ENCODE results near the gene ELMOD2. TPM values are rescaled to one million over a fixed set of nuclear protein-coding genes. Genes with fewer than 3 reads are reported as not detected.
A peak's percentile ranks its signal among the peaks of the same experiment; 100 is the strongest.

The ELMOD2 gene
- total and polyA plus RNA-seq, 12 donors = 13.3 to 48.5 (median 32.9) TPM

DNA sequence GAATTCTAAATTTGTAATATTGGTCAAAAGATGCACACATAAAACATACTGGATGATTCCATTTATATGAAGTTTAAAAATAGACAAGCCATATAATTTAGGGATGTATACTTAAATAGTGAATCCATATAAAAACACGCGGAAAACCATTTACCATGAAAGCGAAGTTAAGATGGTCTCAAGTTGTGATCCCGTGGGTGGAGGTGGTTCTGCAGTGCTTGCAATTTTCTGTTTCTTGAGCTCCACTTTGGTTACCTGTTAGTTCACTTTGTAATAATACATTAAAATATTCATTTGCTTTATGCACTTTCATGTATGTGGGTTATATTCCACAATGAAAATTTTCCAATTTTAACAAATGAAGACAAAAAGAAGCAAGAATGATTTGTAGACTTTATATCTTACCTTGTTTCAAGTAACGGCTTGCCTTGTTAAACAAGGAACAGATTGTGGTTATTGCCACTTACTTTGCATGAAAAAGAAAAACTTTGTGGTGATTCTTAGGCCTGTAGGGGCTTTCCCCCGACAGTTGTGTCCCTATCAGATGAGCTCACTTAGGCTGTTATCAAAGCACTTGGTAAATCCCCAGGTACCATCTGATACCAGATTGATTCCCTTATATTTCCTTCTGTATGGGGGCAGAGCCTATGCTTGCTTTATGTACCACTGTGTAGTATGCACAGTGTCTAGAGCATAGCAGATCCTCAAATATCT lies 32.6 kb downstream of the ELMOD2 start:
- WGBS, 4 donors = 87 to 96% (median 94%) methylated on average over 6 of the region's 6 CpGs
- Histone ChIP-seq H3K4me1 (replicated peaks in 1 of 2) (no peaks in the 10 kb centered on the region), H3K4me3 (no peak overlapping the region), H3K27ac (no peak overlapping the region), H3K9me3 (replicated peaks in 1 of 3) (no peaks in the 10 kb centered on the region), H3K27me3 (no peaks in the 10 kb centered on the region), H3K36me3 (replicated peaks in 1 of 2) (no peaks in the 10 kb centered on the region)
- intact Hi-C loops (cut with DNase I) = no loop called here
- no peak for DNase-seq
- TF ChIP-seq, protein P1, sequence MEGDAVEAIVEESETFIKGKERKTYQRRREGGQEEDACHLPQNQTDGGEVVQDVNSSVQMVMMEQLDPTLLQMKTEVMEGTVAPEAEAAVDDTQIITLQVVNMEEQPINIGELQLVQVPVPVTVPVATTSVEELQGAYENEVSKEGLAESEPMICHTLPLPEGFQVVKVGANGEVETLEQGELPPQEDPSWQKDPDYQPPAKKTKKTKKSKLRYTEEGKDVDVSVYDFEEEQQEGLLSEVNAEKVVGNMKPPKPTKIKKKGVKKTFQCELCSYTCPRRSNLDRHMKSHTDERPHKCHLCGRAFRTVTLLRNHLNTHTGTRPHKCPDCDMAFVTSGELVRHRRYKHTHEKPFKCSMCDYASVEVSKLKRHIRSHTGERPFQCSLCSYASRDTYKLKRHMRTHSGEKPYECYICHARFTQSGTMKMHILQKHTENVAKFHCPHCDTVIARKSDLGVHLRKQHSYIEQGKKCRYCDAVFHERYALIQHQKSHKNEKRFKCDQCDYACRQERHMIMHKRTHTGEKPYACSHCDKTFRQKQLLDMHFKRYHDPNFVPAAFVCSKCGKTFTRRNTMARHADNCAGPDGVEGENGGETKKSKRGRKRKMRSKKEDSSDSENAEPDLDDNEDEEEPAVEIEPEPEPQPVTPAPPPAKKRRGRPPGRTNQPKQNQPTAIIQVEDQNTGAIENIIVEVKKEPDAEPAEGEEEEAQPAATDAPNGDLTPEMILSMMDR (IDR thresholded peaks at IDR 0.05) = no peak
- no peak for TF ChIP-seq POLR2A (IDR thresholded peaks at IDR 0.05)

DNA sequence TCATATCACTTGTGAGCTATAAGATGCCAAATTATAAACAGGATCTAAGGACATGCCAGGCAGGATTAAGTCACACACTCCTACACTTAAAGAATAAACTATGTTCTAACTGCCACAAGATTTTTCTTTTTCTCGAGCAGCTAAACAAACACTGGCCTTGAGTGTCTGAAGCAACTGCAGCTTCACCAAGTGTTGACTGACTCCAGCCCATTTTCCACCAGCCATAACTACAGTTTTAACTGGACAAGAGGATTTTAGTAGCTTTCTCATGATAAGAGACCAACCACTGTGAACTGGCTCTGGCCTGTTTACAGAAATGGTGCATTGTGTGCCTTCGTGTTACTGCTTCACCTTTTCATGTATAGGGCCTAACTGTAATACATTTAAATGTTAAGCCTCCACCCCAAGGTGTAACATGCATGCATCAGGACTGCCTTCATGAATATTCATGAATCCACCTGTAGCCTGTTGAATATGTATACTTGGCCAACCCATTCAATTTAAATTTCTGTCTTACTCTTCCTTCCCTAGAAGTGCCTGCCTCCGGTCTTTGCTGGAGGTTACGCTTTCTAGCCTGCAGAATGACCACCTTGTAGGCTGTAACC lies 34.0 kb downstream of the ELMOD2 start:
- intact Hi-C loops (cut with DNase I) = no loop called here
- 72 to 93% (median 90%) methylated on average over 4 of the region's 4 CpGs for WGBS, 4 donors
- Histone ChIP-seq H3K4me3 (no peak overlapping the region), H3K9me3 (replicated peaks in 1 of 3) (no peaks in the 10 kb centered on the region), H3K27me3 (no peaks in the 10 kb centered on the region), H3K36me3 (replicated peaks in 1 of 2) (no peaks in the 10 kb centered on the region), H3K27ac (no peak overlapping the region), H3K4me1 (replicated peaks in 1 of 2) (no peaks in the 10 kb centered on the region)
- TF ChIP-seq, protein P1 (IDR thresholded peaks at IDR 0.05) = no peak
- no peak for TF ChIP-seq POLR2A (IDR thresholded peaks at IDR 0.05)
- no peak for DNase-seq

DNA sequence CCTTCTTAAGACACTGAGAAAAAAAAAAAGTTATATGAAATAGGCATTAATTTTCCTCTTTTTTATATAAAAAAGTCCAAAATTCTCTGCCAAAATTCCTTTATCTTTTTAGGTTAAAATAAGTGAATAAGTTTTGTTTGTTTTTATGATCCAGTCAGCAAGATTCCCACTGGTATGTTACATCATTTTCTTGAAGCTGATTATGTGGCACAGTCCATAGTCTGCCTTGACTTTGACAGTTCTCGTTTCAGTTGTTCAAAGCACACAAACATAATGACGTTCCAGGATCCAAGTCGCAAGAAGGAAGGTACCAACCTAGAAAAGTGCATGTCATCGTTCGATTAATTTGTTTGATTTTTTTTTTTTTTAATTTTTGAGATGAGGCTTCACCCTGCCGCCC lies 35.7 kb downstream of the ELMOD2 start:
- Histone ChIP-seq H3K27ac (no peak overlapping the region), H3K4me3 (no peak overlapping the region), H3K27me3 (no peaks in the 10 kb centered on the region), H3K36me3 (replicated peaks in 1 of 2) (no peaks in the 10 kb centered on the region), H3K9me3 (replicated peaks in 1 of 3) (no peaks in the 10 kb centered on the region), H3K4me1 (replicated peaks in 1 of 2) (no peaks in the 10 kb centered on the region)
- WGBS, 4 donors = 85 to 88% (median 87%) methylated on average over 6 of the region's 6 CpGs
- no peak for TF ChIP-seq POLR2A (IDR thresholded peaks at IDR 0.05)
- TF ChIP-seq, protein P1 (IDR thresholded peaks at IDR 0.05) = no peak
- no peak for DNase-seq
- intact Hi-C loops (cut with DNase I) = no loop called here

DNA sequence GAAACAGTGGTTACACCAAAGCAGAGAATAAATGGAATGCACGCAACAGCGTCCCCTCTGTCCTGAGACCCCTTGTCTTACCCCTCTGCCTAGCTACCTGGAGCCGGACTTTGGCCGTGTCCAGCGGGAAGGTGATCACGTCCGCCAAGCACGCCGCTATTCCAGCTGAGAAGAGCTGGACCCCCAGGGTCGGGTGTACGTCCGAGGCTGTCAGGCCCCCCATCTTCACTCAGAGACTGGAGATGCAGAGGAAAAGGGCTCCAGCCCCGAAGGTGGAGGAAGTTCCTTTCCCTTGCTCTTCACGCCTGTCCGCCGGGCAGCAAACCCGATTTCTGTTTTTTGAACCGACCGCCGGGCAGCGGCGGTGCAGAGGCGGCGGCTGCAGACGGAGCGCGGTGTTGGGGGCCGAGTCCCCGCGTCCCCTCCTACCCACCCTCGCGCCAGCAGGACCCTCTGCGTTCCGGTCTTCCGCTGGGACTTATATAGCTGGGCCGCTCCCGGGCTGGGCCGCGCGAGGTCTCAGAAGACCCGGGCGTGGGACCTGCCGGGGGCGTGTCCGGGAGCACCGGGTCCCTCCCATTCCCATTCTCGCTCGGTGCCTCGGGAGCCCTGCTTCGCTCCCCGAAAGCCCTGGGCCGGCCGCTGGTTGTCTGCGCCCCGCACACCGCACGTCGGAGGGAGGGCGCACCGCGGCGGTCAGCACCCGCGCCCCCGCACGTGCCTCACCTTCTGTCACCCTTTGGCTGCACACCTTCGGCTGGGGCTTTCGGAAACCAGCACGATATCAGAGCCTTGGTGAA lies 44.7 kb downstream of the ELMOD2 start, which contains the start of gene UCP1:
UCP1 (minus strand) TSS at position 455 of the 800 bp plus-strand sequence; CDS start at position 223, 232 bp downstream.
- TF ChIP-seq POLR2A (IDR thresholded peaks at IDR 0.05) = no peak
- TF ChIP-seq, protein P1 (IDR thresholded peaks at IDR 0.05) = no peak
- H3K27ac ChIP-seq = no peak within 1 kb of the TSS
- no peaks in the 10 kb centered on the region for H3K36me3 ChIP-seq (replicated peaks in 1 of 2)
- no peaks in the 10 kb centered on the region for H3K9me3 ChIP-seq (replicated peaks in 1 of 3)
- intact Hi-C loops (cut with DNase I) = no loop called here
- peaks cover 10 to 12% of the 10 kb centered on the region in 2 donors for H3K4me1 ChIP-seq (replicated peaks in 1 of 2)
- WGBS, 4 donors = 2 to 10% (median 3%) methylated on average over 32 to 69 of the region's 69 CpGs
- DNase-seq = peak in 4 of 7 donors; percentile 26 to 32 (median 30)
- peaks cover 23% of the 10 kb centered on the region for H3K27me3 ChIP-seq
- H3K4me3 ChIP-seq = peak within 1 kb of the TSS in 2 of 4 donors; percentile 18 to 60
